SK-N-SH treated with all-trans-retinoic acid at 6 μM for 48 hours (cell line): ENCODE results near the gene MTARC1.

ENCODE experiments used
- GLIS3 ChIP-seq: fragments of 250-450 bp; sonication (Bioruptor Pico); IDR thresholded peaks from 2 replicates; pipeline ENCODE4 v1.5.0; 2020; ENCODE audit warnings: mild to moderate bottlenecking, moderate library complexity
- ISL1 ChIP-seq: fragments of 250-450 bp; sonication (Bioruptor Pico); IDR thresholded peaks from 2 replicates; pipeline ENCODE4 v2.1.2; 2022; ENCODE audit warnings: mild to moderate bottlenecking, moderate library complexity

GRCh38 chr1:220768126-220768601 is 18.5 kb upstream of the MTARC1 start:
- TF ChIP-seq ISL1 (CRISPR knock-in tag): no peak
- no peak for TF ChIP-seq GLIS3 (CRISPR knock-in tag)
